Stimulated activated CD8-positive, alpha-beta memory T cell treated with anti-CD3 and anti-CD28 coated beads, Interleukin-4, amount 100 ng/mL, for 24 hours (primary cell): Measurements from ENCODE around the gene FERMT3.

ENCODE experiments used
- DNase-seq: peaks from one replicate; pipeline ENCODE4 v3.0.0-alpha.2; 2020; ENCODE audit warnings: low read depth

The FERMT3 gene

DNA sequence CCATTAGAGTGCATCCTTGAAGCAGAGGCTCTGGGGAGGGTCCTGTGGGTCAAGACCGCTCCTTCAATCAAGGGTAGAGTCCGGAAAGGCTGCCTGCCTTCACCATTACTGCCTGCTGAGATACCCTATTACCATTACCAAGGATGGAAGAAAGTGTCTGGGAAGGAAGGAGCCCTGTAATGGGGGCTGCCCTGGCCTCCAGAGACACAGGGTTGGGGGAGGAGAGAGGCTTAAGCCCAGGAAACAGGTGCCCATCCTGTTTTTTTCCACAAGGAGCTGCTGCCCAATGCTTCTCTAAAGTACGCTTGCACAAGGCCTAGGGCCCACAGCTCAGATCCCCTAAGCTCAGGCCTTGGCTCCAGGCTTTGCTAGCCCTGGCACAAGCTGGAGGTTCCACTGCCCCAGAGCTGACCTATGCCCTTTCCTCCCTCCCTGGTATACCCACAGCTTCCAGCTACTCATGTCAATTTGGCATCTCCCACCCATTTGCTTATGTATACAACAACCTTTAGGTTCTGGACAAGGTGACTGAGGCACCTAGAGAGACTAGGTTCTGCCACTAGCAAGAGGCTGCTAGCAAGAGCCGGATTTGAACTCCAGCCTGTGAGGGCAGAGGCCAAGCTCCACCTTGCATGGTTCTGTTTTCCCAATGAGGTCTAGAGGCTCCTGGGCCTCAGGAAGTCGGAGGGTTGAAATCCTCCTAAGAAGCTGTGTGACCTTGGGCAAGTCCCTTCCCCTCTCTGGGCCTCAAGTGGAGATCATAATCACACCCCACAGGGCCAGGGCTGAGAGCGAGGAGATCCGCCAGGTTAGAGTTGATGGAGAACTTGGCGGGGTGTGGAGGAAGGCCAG, 43.3 kb downstream of the FERMT3 start:
- no peak for DNase-seq

GRCh38 chr11:64250415-64251015, 44.0 kb downstream of the FERMT3 start:
- no peak for DNase-seq

DNA sequence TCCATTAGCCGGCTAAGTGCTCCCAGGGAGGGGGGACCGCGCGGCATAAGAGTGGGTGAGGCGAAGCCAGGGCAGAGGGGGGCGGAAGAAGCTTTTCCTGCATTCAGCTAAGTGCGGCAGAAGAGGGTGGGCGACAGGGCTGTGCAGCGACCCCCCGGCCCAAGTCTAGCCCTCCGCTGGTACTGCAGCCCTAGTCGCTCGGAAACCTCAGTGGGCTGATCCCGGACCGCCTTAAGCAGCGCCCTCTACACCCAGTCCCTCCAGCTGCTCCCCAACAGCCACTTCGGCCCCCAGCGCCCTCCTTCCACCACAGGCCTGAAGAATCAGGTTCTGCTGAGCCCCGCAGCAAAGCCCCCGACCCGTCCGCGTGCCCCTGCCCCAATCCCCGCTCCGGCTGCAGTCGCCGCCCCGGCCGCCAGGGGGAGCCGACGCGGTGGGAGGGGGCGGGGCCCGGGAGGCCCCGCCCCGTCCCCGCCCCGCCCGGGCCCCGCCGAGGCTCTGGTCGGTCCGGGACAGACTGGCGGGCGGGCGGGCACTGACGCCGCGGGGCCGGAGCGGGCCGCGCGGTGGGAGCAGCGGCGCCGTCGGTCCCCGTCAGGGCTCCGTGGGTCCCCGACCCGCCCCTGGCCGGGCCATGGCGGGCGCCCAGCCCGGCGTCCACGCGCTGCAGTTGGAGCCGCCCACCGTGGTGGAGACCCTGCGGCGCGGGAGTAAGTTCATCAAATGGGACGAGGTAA, 44.7 kb downstream of the FERMT3 start, which contains the start of gene PLCB3:
Gene PLCB3 (plus strand): TSS at position 515 of the 737 bp plus-strand sequence. CDS start 120 bp downstream, at position 635.
- peak; percentile 37 for DNase-seq

DNA sequence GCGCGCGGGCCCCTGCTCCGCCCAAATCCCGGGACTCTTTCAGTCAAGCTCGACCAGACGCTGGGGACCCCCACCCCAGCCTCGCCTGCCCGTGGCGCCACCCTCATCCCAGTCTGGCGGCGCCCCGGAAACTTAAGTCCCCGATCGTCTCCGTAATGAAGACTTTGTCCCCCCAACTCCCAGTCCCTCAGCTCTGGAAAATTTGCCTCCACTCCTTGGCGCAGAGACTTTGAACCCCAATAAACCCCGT, 45.2 kb downstream of the FERMT3 start:
- no peak for DNase-seq

DNA sequence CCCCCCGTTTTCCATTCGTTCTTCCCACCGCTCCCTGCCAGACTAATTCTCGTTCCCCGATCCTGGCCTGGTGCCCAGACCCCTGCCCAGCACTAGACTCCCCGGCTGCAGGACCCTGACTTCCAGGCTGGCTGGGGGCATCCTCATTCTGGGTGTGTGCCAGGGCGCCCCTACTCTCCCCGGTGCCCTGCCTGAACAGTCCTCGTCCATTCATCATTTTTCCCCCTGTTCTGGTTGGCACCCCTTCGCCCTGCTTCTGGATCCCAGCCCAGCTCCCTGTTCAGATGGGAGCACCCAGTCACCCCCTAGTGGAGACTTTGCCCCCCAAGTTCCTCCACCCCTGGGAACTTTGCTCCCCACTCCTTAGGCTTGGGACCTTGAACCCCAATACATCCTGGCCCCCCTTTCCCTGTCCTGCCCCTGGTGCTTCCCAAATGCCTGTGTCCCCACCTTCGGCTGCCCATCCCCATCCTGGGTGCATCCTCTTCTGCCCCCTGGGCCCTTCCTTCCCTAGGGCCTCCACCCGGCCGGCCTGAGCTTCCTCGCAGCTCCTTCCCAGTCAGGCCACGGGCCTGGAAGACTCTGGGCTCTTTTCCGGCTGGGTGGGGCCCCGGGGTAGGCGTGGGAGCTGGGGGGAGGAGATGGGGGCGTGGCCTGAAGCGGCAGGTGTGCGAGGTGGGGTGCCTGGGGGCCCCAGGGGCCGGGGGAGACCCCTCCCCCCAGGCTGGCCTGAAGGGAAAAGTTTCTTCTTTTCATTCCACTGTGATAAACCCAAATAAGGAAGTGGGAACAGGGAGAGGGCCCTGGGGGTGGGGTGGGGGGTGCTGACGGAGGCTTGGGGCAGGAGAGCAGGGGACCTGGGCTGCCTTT, 45.7 kb downstream of the FERMT3 start:
- no peak for DNase-seq

- DNase-seq, result no peak
Observed at GRCh38 chr11:64253043-64253442, 46.5 kb downstream of the FERMT3 start.

- no peak for DNase-seq
Observed at GRCh38 chr11:64253481-64253880, 47.0 kb downstream of the FERMT3 start.

- DNase-seq, result no peak
Observed at GRCh38 chr11:64254326-64254725, 47.8 kb downstream of the FERMT3 start.

DNA sequence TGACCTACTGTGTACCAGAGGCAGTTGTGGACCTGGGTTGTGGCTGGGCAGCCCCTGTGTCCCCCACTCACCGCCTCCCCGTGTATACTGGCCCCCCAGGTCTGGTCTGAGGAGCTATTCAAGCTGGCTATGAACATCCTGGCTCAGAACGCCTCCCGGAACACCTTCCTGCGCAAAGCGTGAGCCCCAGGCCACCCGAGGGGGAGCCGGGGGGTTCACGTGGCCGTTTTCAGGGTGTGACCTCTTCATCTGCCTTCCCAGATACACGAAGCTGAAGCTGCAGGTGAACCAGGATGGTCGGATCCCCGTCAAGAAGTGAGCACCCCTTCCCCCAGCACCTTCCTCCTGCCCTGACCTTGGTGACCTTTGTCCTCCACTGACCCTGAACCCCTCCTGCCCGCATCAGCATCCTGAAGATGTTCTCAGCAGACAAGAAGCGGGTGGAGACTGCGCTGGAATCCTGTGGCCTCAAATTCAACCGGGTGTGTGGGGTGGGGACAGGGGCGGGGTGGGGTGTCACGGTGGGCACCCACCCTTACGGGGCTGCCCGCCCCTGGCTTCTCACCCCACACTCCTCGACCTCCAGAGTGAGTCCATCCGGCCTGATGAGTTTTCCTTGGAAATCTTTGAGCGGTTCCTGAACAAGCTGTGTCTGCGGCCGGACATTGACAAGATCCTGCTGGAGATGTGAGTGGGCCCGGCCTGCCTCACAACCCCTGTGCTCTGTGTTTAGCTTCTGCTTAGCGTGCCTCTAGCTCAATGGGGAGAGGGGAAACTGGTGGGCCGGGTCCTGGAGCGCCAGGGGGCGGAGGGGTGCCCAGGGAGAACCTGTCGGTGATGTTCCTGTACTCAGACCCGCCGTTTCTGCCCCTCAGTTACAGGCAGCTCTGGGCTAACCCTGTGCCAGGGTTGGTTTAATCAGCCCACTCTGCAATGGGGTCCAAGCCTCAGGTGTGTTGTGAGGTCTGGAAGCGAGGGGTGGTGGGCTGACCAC, 48.9 kb downstream of the FERMT3 start:
- no peak for DNase-seq

DNA sequence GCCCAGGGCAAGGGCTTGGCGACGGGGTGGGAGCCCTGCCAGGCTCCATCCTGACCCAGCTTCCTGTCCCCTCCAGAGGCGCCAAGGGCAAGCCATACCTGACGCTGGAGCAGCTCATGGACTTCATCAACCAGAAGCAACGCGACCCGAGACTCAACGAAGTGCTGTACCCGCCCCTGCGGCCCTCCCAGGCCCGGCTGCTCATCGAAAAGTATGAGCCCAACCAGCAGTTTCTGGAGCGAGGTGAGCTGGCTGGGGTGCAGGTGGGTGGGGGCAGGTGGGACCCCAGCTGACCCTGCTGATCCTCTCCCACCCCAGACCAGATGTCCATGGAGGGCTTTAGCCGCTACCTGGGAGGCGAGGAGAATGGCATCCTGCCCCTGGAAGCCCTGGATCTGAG, 49.8 kb downstream of the FERMT3 start:
- DNase-seq, result no peak

GRCh38 chr11:64258356-64258755, 51.8 kb downstream of the FERMT3 start:
- DNase-seq, result no peak

GRCh38 chr11:64258946-64259532, 52.5 kb downstream of the FERMT3 start:
- no peak for DNase-seq

DNA sequence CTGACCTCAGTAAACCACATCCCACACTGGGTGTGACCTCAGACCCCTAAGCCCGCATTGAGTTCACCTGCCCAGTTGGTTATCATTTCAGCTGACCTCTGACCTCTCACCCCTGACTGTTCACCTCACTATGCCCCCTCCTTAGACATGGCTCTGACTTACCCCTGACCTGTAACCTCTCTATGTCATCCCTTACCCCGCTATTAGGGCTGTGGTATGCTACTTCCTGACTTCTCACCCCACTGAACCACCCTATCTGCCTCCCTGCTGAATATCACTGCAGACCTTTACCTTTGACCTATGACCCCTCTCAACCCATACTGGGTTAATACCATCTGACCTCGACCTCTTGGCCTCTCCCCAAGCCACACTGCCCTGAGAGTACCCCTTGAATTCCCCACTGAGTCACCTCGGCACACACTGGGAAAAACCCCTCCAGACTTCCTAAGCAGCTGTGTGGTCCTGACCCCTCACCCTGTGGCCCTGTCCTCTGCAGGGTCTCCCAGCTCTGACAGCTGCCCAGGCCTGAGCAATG, 53.1 kb downstream of the FERMT3 start:
- DNase-seq, result no peak

GRCh38 chr11:64260147-64260708, 53.7 kb downstream of the FERMT3 start:
- no peak for DNase-seq

GRCh38 chr11:64261556-64262080, 55.1 kb downstream of the FERMT3 start:
- no peak for DNase-seq

DNA sequence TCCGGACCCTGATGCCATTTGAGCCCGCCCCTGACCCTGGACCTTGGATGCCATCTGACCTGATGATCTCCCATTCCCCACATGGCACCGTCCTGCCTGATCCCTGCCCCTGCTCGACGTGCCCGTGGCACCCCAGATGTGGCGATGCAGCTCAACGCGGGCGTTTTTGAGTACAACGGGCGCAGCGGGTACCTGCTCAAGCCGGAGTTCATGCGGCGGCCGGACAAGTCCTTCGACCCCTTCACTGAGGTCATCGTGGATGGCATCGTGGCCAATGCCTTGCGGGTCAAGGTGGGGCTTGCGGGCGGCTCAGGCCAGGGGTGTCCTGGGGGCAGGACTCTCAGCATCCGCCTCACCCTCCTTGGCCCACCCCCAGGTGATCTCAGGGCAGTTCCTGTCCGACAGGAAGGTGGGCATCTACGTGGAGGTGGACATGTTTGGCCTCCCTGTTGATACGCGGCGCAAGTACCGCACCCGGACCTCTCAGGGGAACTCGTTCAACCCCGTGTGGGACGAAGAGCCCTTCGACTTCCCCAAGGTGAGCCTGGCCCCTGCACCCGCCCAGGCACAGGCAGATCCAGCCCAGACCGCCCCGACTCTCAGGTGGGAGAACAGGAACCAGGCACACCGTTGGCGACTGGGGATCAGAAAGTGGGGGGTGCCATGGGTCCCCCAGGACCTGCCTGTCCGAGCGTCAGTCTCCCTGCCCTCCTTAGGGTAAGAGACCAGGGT, 55.9 kb downstream of the FERMT3 start:
- DNase-seq, result no peak

DNA sequence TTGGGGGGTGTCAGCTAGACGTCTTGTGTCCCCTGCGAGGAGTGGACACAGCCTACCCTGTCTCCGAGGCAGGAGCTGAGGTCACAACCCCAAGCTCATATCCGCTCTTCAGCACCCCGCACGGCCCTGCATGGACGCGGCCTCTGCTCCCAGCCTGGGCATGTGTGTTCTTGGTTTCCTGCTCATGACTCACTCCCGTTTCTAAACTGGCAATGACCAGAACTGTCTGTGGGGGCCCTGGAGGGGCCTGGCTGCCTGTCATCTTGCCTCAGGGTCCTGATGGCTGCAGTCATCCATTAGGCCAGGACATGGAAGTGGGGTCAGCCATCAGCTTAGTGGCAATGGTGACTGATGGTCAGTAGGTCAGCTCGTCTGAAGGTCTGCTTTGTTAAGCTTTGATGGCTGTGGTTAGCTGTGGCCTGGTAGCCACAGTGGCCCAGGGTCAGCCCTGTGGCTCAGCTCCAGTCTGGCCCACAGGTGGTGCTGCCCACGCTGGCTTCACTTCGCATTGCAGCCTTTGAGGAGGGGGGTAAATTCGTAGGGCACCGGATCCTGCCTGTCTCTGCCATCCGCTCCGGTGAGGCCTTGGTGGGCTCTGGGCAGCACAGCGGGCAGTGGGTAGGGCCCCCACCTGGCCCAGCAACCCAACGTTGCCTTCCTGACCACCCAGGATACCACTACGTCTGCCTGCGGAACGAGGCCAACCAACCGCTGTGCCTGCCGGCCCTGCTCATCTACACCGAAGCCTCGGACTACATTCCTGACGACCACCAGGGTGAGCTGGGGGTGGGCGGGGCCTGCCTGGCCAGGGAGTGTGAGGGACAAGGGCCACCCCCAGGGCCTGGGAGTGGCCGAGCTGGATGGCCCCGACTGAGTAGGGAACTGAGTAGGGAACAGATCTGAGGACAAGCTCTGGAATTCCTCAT, 56.8 kb downstream of the FERMT3 start:
- DNase-seq, result no peak

GRCh38 chr11:64263947-64264317, 57.4 kb downstream of the FERMT3 start:
- no peak for DNase-seq
